ENCODE data around the gene NEU2. TPM values are rescaled to one million over a fixed set of nuclear protein-coding genes. Genes with fewer than 3 reads are reported as not detected.

NEU2 gene
- total RNA-seq, 3 donors from 2014 or later = not detected

DNA sequence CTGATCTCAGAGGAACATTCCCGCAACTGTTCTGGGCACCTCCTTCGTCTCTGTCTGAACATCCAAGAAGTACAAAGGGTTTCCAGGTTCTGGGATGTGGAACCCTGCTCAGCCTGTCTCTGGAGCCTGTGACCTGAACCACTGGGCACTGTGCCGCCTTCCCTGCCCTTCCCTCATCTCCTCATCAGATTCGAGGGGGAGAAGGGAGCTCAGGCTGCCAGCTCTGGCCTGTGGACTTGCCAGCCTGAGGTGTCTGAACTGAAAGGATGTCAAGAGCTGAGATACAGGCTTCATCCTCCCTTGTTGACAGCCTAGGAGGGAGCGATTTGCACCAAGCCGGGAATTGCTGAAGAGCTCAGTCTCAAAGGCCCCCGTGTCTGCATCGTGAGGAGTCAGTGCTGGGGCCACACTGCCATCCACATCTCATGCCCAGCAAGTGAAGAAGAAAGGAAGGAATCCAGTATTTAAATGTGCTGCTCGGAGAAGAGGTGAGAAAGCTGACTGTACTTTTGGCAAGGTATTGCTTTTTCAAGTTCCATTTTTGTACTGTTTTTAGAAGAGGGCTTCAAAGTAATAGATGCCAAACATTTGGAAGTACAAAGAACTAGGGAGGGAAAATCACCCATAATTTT is 12.6 kb downstream of the NEU2 start:
- TF ChIP-seq, protein P1, sequence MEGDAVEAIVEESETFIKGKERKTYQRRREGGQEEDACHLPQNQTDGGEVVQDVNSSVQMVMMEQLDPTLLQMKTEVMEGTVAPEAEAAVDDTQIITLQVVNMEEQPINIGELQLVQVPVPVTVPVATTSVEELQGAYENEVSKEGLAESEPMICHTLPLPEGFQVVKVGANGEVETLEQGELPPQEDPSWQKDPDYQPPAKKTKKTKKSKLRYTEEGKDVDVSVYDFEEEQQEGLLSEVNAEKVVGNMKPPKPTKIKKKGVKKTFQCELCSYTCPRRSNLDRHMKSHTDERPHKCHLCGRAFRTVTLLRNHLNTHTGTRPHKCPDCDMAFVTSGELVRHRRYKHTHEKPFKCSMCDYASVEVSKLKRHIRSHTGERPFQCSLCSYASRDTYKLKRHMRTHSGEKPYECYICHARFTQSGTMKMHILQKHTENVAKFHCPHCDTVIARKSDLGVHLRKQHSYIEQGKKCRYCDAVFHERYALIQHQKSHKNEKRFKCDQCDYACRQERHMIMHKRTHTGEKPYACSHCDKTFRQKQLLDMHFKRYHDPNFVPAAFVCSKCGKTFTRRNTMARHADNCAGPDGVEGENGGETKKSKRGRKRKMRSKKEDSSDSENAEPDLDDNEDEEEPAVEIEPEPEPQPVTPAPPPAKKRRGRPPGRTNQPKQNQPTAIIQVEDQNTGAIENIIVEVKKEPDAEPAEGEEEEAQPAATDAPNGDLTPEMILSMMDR (IDR thresholded peaks at IDR 0.05) = no peak
- no peak for ATAC-seq
- intact Hi-C loops (cut with DNase I, micrococcal nuclease) = no loop called here

DNA sequence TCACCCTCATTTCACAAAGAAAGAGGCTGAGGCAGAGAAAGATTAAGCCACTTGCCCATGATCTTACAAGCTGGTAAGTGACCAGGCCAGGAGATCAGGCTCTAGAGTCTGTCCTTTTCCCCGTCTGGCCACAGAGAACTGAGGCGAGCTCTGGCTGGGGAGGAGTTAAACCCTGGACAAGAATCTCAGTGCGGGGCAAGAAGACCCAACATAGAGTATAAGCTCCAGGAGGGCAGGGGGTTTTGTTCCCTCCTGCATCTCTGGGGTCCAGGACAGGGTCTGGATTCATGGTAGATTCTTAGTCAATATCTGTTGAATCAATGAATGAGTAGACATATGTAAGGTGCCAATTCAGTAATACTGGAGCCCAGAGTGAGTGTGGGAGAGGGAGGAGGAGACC is 14.7 kb downstream of the NEU2 start:
- ATAC-seq = no peak
- Histone ChIP-seq H3K36me3 (ENCODE audit: low read depth) (no peaks in the 10 kb centered on the region), H3K9me3 (no peaks in the 10 kb centered on the region), H3K4me1 (ENCODE audit: low read depth) (no peaks in the 10 kb centered on the region), H3K4me3 (no peak overlapping the region)
- DNase-seq = no peak
- intact Hi-C loops (cut with DNase I, micrococcal nuclease) = no loop called here
- TF ChIP-seq, protein P1 (IDR thresholded peaks at IDR 0.05) = no peak

More for the DNA sequence above, 12.6 kb downstream of the NEU2 start:
- Histone ChIP-seq H3K36me3 (ENCODE audit: low read depth) (no peaks in the 10 kb centered on the region), H3K4me3 (no peak overlapping the region), H3K4me1 (ENCODE audit: low read depth) (no peaks in the 10 kb centered on the region), H3K9me3 (no peaks in the 10 kb centered on the region)
- no peak for DNase-seq

DNA sequence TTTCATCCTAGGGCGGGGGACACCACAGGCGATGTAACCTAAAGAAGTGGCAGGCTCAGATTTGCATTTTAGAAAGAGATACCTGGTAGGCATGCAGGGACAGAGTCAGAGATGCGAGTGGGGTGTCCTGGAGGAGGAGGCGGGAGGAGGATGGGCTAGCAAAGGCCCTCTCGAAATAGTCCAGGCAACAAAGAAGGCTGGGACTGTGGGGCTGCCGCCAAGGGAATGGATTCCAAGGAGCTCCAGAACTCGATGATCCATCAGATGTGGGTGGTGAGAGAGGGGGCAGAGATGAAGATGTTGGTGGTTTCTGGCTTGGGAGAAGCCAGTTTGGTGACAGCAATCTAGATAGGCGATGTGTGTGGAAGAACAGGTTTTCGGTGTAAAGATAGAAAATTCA is 15.2 kb downstream of the NEU2 start:
- Histone ChIP-seq H3K4me3 (no peak overlapping the region), H3K4me1 (ENCODE audit: low read depth) (no peaks in the 10 kb centered on the region), H3K9me3 (no peaks in the 10 kb centered on the region), H3K36me3 (ENCODE audit: low read depth) (no peaks in the 10 kb centered on the region)
- no peak for ATAC-seq
- intact Hi-C loops (cut with DNase I, micrococcal nuclease) = no loop called here
- TF ChIP-seq, protein P1 (IDR thresholded peaks at IDR 0.05) = no peak
- DNase-seq = no peak

DNA sequence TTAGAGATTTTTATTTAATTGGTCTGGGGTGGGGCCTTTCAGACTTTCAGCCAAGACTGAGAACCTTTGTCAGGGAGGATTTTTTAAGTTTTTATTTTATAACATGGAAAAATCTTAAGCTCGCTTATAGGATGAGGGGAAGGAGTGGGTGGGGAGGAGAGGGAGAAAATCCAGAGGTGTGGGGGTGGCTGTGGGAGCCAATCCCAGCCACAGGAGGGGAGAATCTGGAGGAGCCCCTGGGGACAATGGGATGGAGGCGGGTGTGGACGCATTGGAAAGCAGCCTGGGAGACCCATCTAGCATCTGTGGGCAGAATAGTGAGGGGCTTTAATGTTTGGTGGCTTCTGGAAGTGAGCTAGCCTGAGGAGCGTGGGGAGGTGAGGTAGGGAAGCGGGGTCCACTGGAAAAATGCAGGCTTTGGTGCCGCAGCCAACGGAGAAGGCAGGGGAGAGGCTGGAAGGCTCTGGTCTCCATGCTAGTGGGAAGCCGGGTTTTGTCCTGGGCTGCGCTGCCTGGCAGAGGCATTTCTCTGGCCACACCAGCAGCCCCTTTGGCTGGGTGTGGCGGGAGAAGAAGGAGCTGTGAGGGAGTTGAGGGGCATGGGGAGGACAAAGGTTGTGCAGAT is 16.2 kb downstream of the NEU2 start:
- Histone ChIP-seq H3K9me3 (no peaks in the 10 kb centered on the region), H3K4me3 (no peak overlapping the region), H3K4me1 (ENCODE audit: low read depth) (no peaks in the 10 kb centered on the region), H3K36me3 (ENCODE audit: low read depth) (no peaks in the 10 kb centered on the region)
- DNase-seq = no peak
- intact Hi-C loops (cut with DNase I, micrococcal nuclease) = no loop called here
- TF ChIP-seq, protein P1 (IDR thresholded peaks at IDR 0.05) = no peak
- ATAC-seq = no peak

DNA sequence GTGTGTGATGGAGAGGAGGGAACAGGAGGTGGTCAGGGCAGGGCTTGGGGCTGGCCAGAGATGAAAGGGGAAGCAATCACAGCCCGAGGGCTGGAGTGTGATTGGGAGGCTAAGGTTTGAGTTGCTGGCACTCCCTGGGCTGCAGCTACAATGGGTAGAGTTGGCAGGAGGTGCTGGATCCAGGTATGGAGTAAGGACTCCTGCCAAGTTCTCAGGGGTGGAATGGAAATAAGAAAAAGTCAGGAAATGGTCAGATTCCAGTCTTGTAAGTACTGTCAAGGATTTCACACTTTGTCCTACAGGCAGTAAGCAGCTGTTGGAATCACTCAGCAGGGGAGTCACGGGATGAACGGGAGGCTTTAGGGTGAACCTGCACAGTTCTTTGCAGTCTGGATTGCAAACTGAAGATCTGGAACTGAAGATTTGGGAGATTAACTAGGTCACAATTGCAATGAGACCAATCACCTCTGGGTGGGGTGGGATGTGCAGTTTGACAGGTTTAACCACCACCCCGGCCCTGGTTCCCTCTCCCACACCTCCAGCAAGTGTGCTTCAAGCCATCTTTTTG is 16.8 kb downstream of the NEU2 start:
- Histone ChIP-seq H3K4me1 (ENCODE audit: low read depth) (no peaks in the 10 kb centered on the region), H3K9me3 (no peaks in the 10 kb centered on the region), H3K4me3 (no peak overlapping the region), H3K36me3 (ENCODE audit: low read depth) (no peaks in the 10 kb centered on the region)
- TF ChIP-seq, protein P1 (IDR thresholded peaks at IDR 0.05) = no peak
- peak; percentile 40 for ATAC-seq
- no peak for DNase-seq
- intact Hi-C loops (cut with DNase I, micrococcal nuclease) = no loop called here

All from mucosa of descending colon (tissue), 3 donors.